Mesenteric fat pad (tissue), 1 donor: Measurements from ENCODE around the gene RHBDL3. TPM values are rescaled to one million over a fixed set of nuclear protein-coding genes. Genes with fewer than 3 reads are reported as not detected.
"Not testable (repeated sequence)": the region's sequence is repeated elsewhere in the genome, so short reads cannot be mapped to it uniquely, and the experiment has no call there.

Experiments used
- DNase-seq: peaks from one replicate; pipeline ENCODE4 v3.0.0-alpha.2; 2020; ENCODE audit warnings: low spot score
- total RNA-seq: library from RNA; stranded (reverse); fragmentation: NEBNext Ultra II Directional; extraction: Animal tissue kit (Norgen Biotek cat#: 25700); gene quantifications from one replicate; pipeline ENCODE4 v1.2.1, GENCODE V29; 2021
- donor health status: DM: yes; HTN: yes; CAD: no.

Gene RHBDL3
- total RNA-seq, 1 donor from 2014 or later = 0.87 TPM

GRCh38 chr17:32289471-32290070, 23.9 kb downstream of the RHBDL3 start:
- DNase-seq = no peak

DNA sequence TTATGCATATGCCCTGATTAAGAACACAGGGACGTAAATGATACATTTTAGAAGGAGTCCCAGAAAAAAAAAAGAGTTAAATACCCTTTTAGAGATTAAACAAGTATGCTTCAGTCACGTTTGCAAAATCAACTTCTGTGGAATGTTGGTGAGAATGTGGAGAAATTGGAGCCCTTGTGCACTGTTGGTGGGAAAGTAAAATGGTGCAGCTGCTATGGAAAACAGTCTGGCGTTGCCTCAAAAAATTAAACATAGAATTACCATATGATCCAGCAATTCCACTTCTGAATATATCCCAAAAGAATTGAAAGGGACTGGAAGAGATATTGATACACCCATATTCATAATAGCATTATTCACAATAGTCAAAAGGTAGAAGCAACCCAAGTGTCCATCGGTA, 26.5 kb downstream of the RHBDL3 start:
- no peak for DNase-seq

DNA sequence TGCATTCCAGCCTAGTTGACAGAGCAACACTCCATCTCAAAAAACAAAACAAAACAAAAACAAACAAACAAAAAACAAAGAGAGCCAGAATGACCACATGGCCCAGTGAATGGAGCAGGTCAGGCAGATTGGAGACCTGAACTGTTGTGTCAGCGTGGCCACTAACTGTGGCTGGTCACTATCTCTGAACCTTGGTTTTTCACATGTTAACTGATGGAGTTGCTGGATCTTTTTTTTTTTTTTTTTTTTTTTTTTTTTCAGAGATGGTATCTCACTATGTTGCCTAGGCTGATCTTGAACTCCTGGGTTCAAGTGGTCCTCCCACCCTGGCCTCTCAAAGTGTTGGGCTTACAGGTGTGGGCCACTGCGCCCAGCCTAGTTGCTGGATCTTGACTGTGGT, 31.8 kb downstream of the RHBDL3 start:
- DNase-seq = no peak

GRCh38 chr17:32297860-32298259, 32.2 kb downstream of the RHBDL3 start:
- DNase-seq = no peak

- DNase-seq = no peak
Measured at GRCh38 chr17:32298298-32298697, 32.7 kb downstream of the RHBDL3 start.

DNA sequence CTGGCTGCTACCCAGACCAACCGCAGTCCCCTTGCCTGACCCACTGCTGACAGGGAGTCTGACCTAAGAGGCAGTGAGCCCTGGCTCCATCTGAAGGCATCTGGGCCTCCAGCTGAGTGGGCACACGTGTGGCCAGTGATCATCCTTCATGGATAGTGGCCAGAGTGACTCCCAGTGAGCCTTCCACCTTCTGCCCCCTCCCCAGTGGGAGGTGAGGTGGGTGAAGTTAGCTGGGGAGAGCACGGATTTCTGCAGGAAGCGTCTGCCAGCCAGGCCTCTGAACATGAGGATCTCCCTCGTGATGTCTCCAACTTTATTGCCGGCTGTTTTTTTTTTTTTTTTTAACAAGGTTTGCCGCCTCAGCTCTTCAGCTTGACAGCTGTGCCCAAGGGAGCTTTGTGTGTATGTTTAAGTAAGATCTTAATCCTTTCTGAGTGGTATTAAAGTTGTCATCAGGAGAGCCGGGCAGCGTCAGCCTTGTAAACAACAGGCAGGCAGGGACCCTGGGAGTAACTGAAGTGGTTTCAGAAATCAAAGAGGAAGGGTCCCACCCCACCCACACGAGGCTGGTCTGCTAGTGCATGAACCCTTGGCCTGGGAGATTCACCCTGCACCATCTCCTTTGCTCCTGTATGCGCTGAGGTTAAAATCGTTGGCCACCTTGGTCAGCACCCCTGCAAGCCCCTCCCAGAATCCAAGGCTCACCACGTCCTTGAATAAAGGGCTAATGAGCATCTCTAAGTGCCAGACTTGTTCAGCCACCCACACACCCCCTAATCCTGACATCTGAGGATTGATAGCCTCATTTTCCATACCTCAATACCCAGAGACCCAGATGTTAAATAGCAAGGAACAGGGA, 33.3 kb downstream of the RHBDL3 start:
- no peak for DNase-seq

DNA sequence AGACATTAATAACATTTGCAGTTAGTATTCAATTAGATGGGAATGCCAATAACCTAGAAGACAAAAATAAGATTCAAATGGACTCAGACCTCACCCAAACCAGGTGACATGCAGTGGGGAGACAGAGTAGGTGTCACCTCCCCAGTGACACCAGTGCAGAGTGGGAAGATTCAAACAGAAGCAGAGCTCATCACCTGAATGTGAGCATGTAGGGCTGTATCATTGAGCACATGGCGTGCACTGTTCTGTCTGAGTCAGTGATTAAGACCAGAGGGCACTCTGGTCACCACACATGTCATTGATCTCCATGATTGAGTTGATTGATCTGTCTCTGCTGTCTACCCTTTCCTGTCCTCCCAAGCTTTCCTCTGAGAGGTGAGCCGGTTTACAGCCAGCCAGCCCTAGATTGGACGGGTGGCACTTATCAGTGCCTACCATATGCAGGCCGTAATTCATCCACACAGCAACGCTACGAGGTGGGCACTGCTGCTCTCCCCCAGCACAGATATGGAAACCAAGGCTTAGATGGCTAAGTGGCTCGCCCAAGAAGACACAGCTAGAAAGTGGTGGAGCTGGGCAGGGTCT, 34.0 kb downstream of the RHBDL3 start:
- DNase-seq = no peak

DNA sequence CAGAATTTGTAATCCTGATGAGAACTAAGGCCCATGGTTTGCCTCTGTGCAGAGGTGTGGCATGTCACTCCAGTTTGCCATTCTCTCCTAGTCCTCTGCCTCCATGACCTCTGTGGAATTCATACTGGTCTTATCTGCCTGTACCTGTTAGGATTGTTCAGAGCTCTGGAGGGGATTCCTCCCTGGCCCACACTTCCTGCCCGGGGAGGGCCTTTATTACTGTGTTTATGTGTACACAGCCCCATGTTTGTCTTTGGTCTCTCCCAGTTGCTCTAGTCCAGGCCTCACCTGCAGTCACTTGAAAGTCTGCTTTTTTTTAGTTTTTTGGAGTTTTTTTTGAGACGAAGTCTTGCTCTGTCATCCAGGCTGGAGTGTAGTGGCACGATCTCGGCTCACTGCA, 36.4 kb downstream of the RHBDL3 start:
- DNase-seq = no peak

- DNase-seq = no peak
Measured at GRCh38 chr17:32302860-32303649, 37.4 kb downstream of the RHBDL3 start.

DNA sequence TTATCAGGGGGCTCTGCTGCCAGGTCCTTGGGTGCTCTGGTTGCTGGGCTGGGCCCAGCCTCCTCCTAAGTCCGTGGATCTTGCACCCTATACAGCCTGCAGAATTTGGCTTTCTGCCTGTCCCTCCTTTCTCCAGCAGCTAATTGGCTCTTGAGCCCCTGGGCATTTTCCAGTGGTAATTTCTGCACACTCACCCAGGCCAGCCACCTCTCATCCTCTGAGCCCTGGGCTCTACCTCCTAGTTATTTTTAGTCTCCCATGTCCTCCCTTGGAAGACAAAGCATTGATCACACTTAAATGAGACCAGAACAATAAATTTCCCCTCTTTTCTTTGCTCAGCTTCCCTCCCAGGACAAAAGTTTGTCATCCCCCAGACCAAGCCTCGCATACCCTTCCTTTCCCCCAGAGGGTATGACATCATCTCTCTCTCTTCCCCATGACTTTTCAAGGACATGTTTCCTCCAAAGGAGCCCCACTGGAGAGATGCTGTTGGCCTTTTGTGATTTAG, 38.2 kb downstream of the RHBDL3 start:
- DNase-seq = no peak

DNA sequence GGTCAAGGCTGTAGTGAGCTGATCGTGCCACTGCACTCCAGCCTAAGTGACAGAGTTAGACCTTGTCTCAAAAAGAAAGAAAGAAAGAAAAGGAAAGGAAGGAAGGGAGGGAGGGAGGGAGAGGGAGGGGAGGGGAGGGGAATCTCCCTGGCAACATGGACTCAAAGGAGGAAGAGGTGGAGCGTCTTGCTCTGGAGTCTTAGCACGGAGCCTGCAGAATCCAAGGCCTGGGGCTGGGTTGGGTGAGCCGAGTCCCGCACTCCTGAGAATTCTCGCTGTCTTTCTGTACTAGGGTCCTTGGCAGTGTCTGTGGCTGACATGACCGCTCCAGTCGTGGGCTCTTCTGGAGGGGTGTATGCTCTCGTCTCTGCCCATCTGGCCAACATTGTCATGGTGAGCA, 39.4 kb downstream of the RHBDL3 start:
- no peak for DNase-seq

DNA sequence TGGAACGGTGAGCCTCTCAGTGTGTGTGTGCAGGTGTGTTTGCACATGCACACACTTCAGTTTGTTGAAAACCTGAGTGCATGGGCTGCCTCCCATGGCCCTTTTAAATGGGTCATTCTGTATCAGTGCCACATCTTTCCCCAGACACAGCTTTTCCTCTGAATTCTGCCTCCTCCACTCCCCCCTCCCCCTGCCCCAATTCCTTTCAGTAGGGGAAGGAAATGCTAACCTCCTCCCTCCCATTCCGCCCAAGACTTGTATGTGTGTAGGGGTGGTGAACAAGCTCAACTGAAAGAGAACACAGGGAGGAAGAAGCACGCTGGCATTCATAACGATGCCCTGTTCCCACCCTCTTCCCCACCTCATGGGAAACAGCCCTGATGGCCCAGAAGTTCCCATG, 42.0 kb downstream of the RHBDL3 start:
- no peak for DNase-seq

GRCh38 chr17:32311028-32311536, 45.5 kb downstream of the RHBDL3 start:
- no peak for DNase-seq

DNA sequence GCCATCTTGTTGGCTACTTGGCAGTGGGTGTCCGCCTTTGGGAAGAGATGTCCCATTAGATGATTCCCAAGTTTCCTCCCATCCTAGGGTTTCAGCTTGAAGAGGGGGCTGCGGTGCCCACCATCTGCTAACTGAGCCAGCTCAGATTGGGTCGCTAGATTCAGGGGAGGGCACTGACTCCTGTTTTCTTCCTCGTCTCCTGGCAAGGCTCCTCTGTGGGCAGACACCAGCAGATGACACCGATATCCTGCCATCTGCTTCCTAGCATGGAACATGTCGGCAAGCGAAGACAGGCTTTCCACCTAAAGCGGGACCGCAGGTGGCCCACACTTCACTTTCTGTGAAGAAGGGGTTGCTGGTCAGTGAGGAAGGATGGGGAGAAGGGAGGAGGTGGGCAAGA, 49.0 kb downstream of the RHBDL3 start:
- DNase-seq = no peak

DNA sequence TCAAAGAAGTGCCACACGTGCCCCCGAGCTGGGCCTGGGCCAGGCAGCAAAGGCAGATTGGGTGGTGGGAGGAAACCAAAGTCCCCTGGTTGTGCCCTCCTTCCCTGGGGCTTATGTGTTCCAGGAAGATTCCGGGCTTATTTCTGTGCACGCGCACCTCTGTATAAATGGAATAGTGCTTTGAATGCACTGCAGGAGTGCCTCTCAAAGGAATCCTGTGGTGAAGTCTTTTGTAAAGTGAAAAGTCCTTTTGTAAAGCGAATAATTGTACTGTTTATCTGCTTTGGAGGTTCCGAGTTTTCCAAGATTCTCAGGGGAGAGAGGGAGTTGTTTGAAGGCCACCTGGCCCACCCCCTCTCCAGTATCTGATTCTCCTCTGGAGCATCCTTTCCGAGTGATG, 49.5 kb downstream of the RHBDL3 start:
- no peak for DNase-seq

DNA sequence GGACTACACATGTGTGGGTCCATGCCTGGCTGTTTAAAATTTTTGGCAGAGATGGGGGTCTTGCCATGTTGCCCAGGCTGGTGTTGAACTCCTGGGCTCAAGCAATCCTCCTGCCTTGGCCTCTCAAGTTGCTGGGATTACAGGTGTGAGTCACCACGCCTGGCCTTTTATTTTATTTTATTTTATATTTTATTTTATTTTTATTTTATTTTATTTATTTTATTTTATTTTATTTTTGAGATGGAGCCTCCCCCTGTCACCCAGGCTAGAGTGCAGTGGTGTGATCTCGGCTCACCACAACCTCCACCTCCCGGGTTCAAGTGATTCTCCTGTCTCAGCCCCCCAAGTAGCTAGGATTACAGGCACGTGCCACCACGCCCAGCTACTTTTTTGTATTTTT, 51.0 kb downstream of the RHBDL3 start:
- DNase-seq = not testable (repeated sequence)

GRCh38 chr17:32317353-32317752, 51.7 kb downstream of the RHBDL3 start:
- no peak for DNase-seq

- no peak for DNase-seq
Measured at GRCh38 chr17:32318071-32318470, 52.4 kb downstream of the RHBDL3 start.

DNA sequence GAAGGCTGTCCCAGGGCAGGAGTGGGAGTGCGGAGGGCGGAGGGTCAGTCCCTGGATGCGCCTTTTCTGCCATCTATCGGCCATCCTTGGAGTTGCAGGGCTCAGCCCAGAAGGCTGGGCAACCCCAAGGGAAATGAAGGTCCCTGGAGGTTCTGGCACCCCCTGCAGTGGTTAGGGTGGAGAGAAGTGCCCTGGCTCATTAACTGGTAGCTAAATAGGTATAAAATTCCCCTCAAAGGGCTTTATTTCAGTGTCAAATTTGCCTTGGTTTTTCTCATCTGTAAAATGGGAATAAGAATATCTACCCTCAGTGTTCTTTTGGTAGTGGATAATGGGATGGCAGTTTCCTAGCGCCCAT, 53.9 kb downstream of the RHBDL3 start:
- no peak for DNase-seq

DNA sequence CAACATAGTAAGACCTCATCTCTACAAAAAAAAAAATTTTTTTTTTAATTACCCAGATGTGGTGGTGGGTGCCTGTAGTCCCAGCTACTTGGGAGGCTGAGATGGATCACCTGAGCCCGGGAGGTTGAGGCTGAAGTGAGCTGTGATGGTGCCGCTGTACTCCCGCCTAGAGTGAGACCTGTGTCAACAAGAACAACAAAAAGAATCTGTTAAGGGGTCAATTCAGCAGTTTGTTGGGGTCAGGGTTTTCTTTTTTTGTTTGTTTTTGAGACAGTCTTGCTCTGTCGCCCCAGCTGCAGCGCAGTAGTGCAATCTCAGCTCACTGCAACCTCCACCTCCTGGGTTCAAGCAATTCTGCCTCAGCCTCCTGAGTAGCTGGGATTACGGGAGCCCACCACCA, 54.4 kb downstream of the RHBDL3 start:
- not testable (repeated sequence) for DNase-seq

- DNase-seq = no peak
Measured at GRCh38 chr17:32320847-32321246, 55.2 kb downstream of the RHBDL3 start.
